Uterus (tissue), 4 donors: Measurements from ENCODE around the gene IFI27. TPM values are rescaled to one million over a fixed set of nuclear protein-coding genes. Genes with fewer than 3 reads are reported as not detected.

Experiments used
- DNase-seq, 2 donors: peaks; one replicate each; pipeline ENCODE4 v3.0.0-alpha.2; 2019 to 2020
- H3K27ac ChIP-seq, 2 donors: fragments of 200-600 bp; sonication (generic); 1 replicate in 1 of 2; 2 replicates in 1 of 2; pipeline ENCODE4 v1.5.1; 2016 to 2018
- H3K27me3 ChIP-seq, 2 donors: fragments of 200-600 bp; sonication (generic); one replicate each; pipeline ENCODE4 v1.5.1; 2018 to 2019; ENCODE audit warnings: control low read depth in 1 of 2
- H3K36me3 ChIP-seq, 2 donors: fragments of 200-600 bp; sonication (generic); one replicate each; pipeline ENCODE4 v1.5.1; 2019; ENCODE audit warnings: control low read depth in 1 of 2
- H3K4me1 ChIP-seq, 2 donors: fragments of 200-600 bp; sonication (generic); one replicate each; pipeline ENCODE4 v1.5.1; 2018 to 2019; ENCODE audit warnings: control low read depth in 1 of 2
- H3K4me3 ChIP-seq, 2 donors: fragments of 200-600 bp; sonication (generic); 1 replicate in 1 of 2; 2 replicates in 1 of 2; pipeline ENCODE4 v1.5.1; 2018 to 2019; ENCODE audit warnings: mild to moderate bottlenecking in 1 of 2
- H3K9me3 ChIP-seq, 2 donors: fragments of 200-600 bp; sonication (generic); one replicate each; pipeline ENCODE4 v1.5.1; 2019; ENCODE audit warnings: control low read depth in 1 of 2
- POLR2A ChIP-seq, 2 donors: fragments of 450-650 bp; IDR thresholded peaks; one replicate each; pipeline ENCODE4 v1.6.1; 2016; ENCODE audit warnings: antibody characterized with exemption in 2 of 2, mild to moderate bottlenecking in 1 of 2, moderate library complexity in 1 of 2
- intact Hi-C: fragments of 100-400 bp; cut with DNase I; formaldehyde crosslinking; loops from one replicate; pipeline ENCODE4 v1.15.1; 2023; ENCODE audit warnings: low total_unique reads
- total RNA-seq, 4 donors: library from RNA; depleted of rRNA in 3 of 4; stranded (reverse); fragments of >200 nt in 3 of 4; gene quantifications; one replicate each; pipeline versions ENCODE4 v1.1.0 to v1.2.4, GENCODE V29; 2014 to 2023
- TF ChIP-seq, protein P1 (sequence below), 4 experiments: fragments of 200-600 bp in 2 of 4; fragments of 450-650 bp in 2 of 4; sonication (generic) in 2 of 4; IDR thresholded peaks; one replicate each; pipeline ENCODE4 v1.5.1; 2016 to 2019; ENCODE audit warnings: antibody characterized with exemption in 4 of 4, mild to moderate bottlenecking in 2 of 4, moderate library complexity in 1 of 4
- donor health status: DM: yes; HTN: yes; CAD: no.

The IFI27 gene
- total RNA-seq, 4 donors from 2014 or later = 5.6 to 390 (median 196) TPM

DNA sequence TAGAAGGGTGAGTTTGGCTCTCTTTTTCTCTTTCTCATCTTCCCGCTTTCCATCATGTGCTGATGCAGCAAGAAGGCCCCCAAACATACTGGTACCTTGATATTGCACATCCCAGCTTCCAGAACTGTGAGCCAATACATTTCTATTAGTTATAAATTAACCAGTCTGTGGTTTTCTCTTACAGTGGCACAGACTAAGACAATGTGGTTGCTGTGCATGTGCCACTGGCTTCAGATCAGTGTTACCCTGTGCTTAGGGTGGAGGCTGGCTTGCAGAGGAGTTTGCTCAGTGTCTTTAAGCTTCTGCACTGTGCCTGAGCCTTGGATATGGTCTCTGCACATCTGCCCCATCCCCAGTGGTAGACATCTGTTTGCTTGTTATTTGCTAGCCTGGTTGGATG, 13.3 kb downstream of the IFI27 start:
- Histone ChIP-seq H3K4me3 (no peak overlapping the region), H3K27me3 (no peaks in the 10 kb centered on the region), H3K4me1 (peaks cover 0 to 3% of the 10 kb centered on the region in 2 donors), H3K36me3 (no peaks in the 10 kb centered on the region), H3K27ac (no peak overlapping the region), H3K9me3 (no peaks in the 10 kb centered on the region)
- DNase-seq = no peak
- TF ChIP-seq, protein P1, sequence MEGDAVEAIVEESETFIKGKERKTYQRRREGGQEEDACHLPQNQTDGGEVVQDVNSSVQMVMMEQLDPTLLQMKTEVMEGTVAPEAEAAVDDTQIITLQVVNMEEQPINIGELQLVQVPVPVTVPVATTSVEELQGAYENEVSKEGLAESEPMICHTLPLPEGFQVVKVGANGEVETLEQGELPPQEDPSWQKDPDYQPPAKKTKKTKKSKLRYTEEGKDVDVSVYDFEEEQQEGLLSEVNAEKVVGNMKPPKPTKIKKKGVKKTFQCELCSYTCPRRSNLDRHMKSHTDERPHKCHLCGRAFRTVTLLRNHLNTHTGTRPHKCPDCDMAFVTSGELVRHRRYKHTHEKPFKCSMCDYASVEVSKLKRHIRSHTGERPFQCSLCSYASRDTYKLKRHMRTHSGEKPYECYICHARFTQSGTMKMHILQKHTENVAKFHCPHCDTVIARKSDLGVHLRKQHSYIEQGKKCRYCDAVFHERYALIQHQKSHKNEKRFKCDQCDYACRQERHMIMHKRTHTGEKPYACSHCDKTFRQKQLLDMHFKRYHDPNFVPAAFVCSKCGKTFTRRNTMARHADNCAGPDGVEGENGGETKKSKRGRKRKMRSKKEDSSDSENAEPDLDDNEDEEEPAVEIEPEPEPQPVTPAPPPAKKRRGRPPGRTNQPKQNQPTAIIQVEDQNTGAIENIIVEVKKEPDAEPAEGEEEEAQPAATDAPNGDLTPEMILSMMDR (IDR thresholded peaks at IDR 0.05) = no peak
- intact Hi-C loops = no loop called here

GRCh38 chr14:94124582-94125377, 14.2 kb downstream of the IFI27 start:
- Histone ChIP-seq H3K4me3 (no peak overlapping the region), H3K27ac (no peak overlapping the region), H3K4me1 (peaks cover 0 to 3% of the 10 kb centered on the region in 2 donors), H3K36me3 (no peaks in the 10 kb centered on the region), H3K9me3 (no peaks in the 10 kb centered on the region), H3K27me3 (no peaks in the 10 kb centered on the region)
- intact Hi-C loops = no loop called here
- DNase-seq = no peak
- TF ChIP-seq, protein P1 (IDR thresholded peaks at IDR 0.05) = no peak
- TF ChIP-seq POLR2A (IDR thresholded peaks at IDR 0.05) = no peak

DNA sequence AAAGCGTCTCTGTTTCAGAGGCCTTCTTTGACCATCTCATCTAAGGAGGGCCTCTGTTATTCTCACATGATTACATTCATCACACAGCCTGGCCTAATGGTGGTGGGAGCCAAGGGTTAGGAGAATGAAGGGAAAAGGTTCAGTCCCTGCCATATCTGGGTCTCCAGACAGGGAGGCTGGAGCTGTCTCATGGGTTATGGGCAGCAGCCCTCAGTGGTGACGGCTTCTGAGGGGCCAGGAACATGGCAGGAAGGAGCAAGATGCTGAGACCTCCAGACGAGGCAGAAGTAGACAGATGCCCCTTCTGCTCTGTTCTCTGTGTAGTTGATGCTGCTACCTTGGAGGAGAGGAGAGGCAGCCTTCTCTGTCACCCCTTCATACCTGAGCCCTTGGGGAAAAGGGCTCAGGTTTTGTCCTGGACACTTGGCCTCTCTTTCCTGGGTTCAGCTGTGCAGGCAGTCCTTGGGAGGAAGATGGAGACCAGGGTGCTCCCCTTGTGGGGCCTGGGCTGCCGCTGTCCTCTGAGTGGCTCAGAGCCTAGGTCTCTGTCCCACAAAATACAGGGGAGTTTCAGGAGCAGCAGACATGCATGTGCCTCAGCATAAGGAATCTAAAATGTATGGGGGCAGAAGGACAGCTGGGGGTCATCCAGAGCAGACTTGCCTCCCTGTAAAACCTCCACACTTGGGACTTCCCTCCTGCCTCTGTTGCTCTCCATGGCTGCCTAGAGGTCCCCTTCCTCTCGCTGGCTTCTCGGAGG, 15.3 kb downstream of the IFI27 start:
- Histone ChIP-seq H3K27me3 (no peaks in the 10 kb centered on the region), H3K36me3 (no peaks in the 10 kb centered on the region), H3K9me3 (no peaks in the 10 kb centered on the region), H3K27ac (no peak overlapping the region), H3K4me1 (peaks cover 0 to 3% of the 10 kb centered on the region in 2 donors), H3K4me3 (no peak overlapping the region)
- TF ChIP-seq POLR2A (IDR thresholded peaks at IDR 0.05) = no peak
- TF ChIP-seq, protein P1 (IDR thresholded peaks at IDR 0.05) = no peak
- intact Hi-C loops = no loop called here
- DNase-seq = no peak

GRCh38 chr14:94126419-94126677, 15.8 kb downstream of the IFI27 start:
- H3K27ac ChIP-seq = no peak overlapping the region
- intact Hi-C loops = no loop called here
- H3K4me3 ChIP-seq = no peak overlapping the region
- no peaks in the 10 kb centered on the region for H3K9me3 ChIP-seq
- TF ChIP-seq, protein P1 (IDR thresholded peaks at IDR 0.05) = no peak
- no peak for TF ChIP-seq POLR2A (IDR thresholded peaks at IDR 0.05)
- no peaks in the 10 kb centered on the region for H3K27me3 ChIP-seq
- DNase-seq = no peak
- no peaks in the 10 kb centered on the region for H3K36me3 ChIP-seq
- H3K4me1 ChIP-seq = peaks cover 0 to 3% of the 10 kb centered on the region in 2 donors

DNA sequence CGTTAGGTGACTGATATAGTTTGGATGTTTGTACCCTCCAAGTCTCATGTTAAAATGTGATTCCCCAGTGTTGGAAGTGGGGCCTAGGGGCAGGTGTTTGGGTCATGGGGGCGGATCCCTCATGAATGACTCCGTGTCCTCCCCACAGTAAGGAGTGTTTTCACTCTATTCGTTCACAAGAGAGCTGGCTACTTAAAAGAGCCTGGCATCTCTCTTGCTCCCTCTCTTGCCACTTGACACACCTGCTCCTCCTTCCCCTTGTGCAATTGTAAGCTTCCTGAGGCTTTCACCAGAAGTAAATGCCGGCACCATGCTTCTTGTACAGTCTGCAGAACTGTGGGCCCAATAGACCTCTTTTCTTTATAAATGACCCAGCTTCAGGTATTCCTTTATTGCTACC, 16.3 kb downstream of the IFI27 start:
- Histone ChIP-seq H3K4me1 (peaks cover 0 to 3% of the 10 kb centered on the region in 2 donors), H3K27me3 (no peaks in the 10 kb centered on the region), H3K4me3 (no peak overlapping the region), H3K9me3 (no peaks in the 10 kb centered on the region), H3K36me3 (no peaks in the 10 kb centered on the region), H3K27ac (no peak overlapping the region)
- no peak for TF ChIP-seq POLR2A (IDR thresholded peaks at IDR 0.05)
- TF ChIP-seq, protein P1 (IDR thresholded peaks at IDR 0.05) = no peak
- DNase-seq = no peak
- intact Hi-C loops = no loop called here
